ENCODE results near the gene ZNF365.
"Not testable (repeated sequence)": the region's sequence is repeated elsewhere in the genome, so short reads cannot be mapped to it uniquely, and the experiment has no call there.

Gene ZNF365

GRCh38 chr10:62377966-62378365, 3.8 kb downstream of the ZNF365 start:
- no peak for DNase-seq (ENCODE audit: low spot score)

- not testable (repeated sequence) for DNase-seq (ENCODE audit: low spot score)
Observed at GRCh38 chr10:62378877-62379276, 4.7 kb downstream of the ZNF365 start.

GRCh38 chr10:62379394-62379793, 5.2 kb downstream of the ZNF365 start:
- DNase-seq (ENCODE audit: low spot score) = no peak

GRCh38 chr10:62380016-62380415, 5.8 kb downstream of the ZNF365 start:
- no peak for DNase-seq (ENCODE audit: low spot score)

- no peak for DNase-seq (ENCODE audit: low spot score)
Observed at GRCh38 chr10:62381385-62382102, 7.4 kb downstream of the ZNF365 start.

- DNase-seq (ENCODE audit: low spot score) = no peak
Observed at GRCh38 chr10:62382831-62383230, 8.7 kb downstream of the ZNF365 start.

- no peak for DNase-seq (ENCODE audit: low spot score)
Observed at GRCh38 chr10:62384057-62384446, 9.9 kb downstream of the ZNF365 start.

- DNase-seq (ENCODE audit: low spot score) = no peak
Observed at GRCh38 chr10:62384447-62385081, 10.4 kb downstream of the ZNF365 start.

GRCh38 chr10:62386356-62387320, 12.5 kb downstream of the ZNF365 start:
- no peak for DNase-seq (ENCODE audit: low spot score)

- no peak for DNase-seq (ENCODE audit: low spot score)
Observed at GRCh38 chr10:62388328-62388727, 14.2 kb downstream of the ZNF365 start.

GRCh38 chr10:62390497-62391176, 16.5 kb downstream of the ZNF365 start:
- DNase-seq (ENCODE audit: low spot score) = no peak

- DNase-seq (ENCODE audit: low spot score) = no peak
Observed at GRCh38 chr10:62393237-62393636, 19.1 kb downstream of the ZNF365 start.

GRCh38 chr10:62394556-62395018, 20.4 kb downstream of the ZNF365 start:
- DNase-seq (ENCODE audit: low spot score) = no peak

GRCh38 chr10:62395892-62396291, 21.7 kb downstream of the ZNF365 start:
- no peak for DNase-seq (ENCODE audit: low spot score)

GRCh38 chr10:62396864-62397263, 22.7 kb downstream of the ZNF365 start:
- DNase-seq (ENCODE audit: low spot score) = no peak

GRCh38 chr10:62399211-62399610, 25.0 kb downstream of the ZNF365 start:
- DNase-seq (ENCODE audit: low spot score) = no peak

GRCh38 chr10:62402508-62402907, 28.3 kb downstream of the ZNF365 start:
- DNase-seq (ENCODE audit: low spot score) = no peak

GRCh38 chr10:62410528-62410927, 36.4 kb downstream of the ZNF365 start:
- DNase-seq (ENCODE audit: low spot score) = not testable (repeated sequence)

GRCh38 chr10:62410934-62411333, 36.8 kb downstream of the ZNF365 start:
- DNase-seq (ENCODE audit: low spot score) = not testable (repeated sequence)

GRCh38 chr10:62413048-62413447, 38.9 kb downstream of the ZNF365 start:
- no peak for DNase-seq (ENCODE audit: low spot score)

GRCh38 chr10:62413652-62414051, 39.5 kb downstream of the ZNF365 start:
- no peak for DNase-seq (ENCODE audit: low spot score)

- no peak for DNase-seq (ENCODE audit: low spot score)
Observed at GRCh38 chr10:62414359-62414758, 40.2 kb downstream of the ZNF365 start.
